HCT116 (cell line): ENCODE data around the gene IFIT3. TPM values are rescaled to one million over a fixed set of nuclear protein-coding genes. Genes with fewer than 3 reads are reported as not detected.

ENCODE experiments used
- ATAC-seq: fragments of 200-7000 bp; cut with Tn5 transposase; 2 replicates; pipeline ENCODE4 v1.9.1; 2020; ENCODE audit warnings: mild to moderate bottlenecking, moderate library complexity
- BruUV-seq: library from RNA; stranded (reverse); fragments of 400-500 nt; replicated peaks from 2 replicates; lab custom pipeline; 2021; lab: Mats Ljungman, UMichigan
- CTCF ChIA-PET: fragments of 300-600 bp; sonication (Branson Sonifier 250); formaldehyde crosslinking; loops from one replicate; lab custom pipeline; 2021; ENCODE audit warnings: antibody characterized with exemption; lab: Charles Lee
- POLR2A ChIA-PET: fragments of 300-600, 350-600 bp; sonication (Branson Sonifier 250); formaldehyde crosslinking; loops from one replicate; lab custom pipeline; 2021; ENCODE audit warnings: antibody characterized with exemption; lab: Charles Lee
- RAD21 ChIA-PET, 2 experiments: fragments of 300-600 bp; sonication (Branson Sonifier 250); formaldehyde crosslinking; loops; one replicate each; lab custom pipeline; 2023; ENCODE audit warnings: low total read pairs in 2 of 2; ENCODE audit not compliant: uncharacterized antibody in 2 of 2, unreplicated experiment in 2 of 2, low non-redundant PET in 1 of 2; lab: Charles Lee
- DNase-seq: peaks from one replicate; pipeline ENCODE4 v3.0.0-alpha.2; 2010; ENCODE audit warnings: low read depth, low spot score
- H2AFZ ChIP-seq: fragments of 200-600 bp; shearing (Covaris generic), sonication (generic); 2 replicates; pipeline ENCODE4 v1.6.1; 2017; ENCODE audit warnings: low read depth, mixed run types, mixed read lengths, antibody characterized with exemption, low read length; ENCODE audit not compliant: poor library complexity, severe bottlenecking
- H3K27ac ChIP-seq: 2 replicates; pipeline ENCODE4 v1.5.1; 2012; ENCODE audit warnings: low read depth, low read length
- H3K27me3 ChIP-seq: fragments of 200-600 bp; sonication (generic); 2 replicates; pipeline ENCODE4 v1.6.1; 2016; ENCODE audit warnings: mixed run types, low read length, mixed read lengths; ENCODE audit not compliant: insufficient read depth
- H3K36me3 ChIP-seq, 2 experiments: fragments of 200-500 bp in 1 of 2; fragments of 200-600 bp in 1 of 2; sonication (Bioruptor generic) in 1 of 2; sonication (generic) in 1 of 2; 2 replicates each; pipeline versions ENCODE4 v1.5.1 to v1.6.1; 2014 to 2016; ENCODE audit warnings: low read length in 2 of 2, inconsistent platforms in 1 of 2, mixed read lengths in 1 of 2, mixed run types in 1 of 2; ENCODE audit not compliant: insufficient read depth in 2 of 2, control insufficient read depth in 1 of 2
- H3K4me1 ChIP-seq, 2 experiments: fragments of 200-600 bp in 1 of 2; sonication (generic) in 1 of 2; 2 replicates each; pipeline versions ENCODE4 v1.5.1 to v1.6.1; 2012 to 2017; ENCODE audit warnings: low read length in 2 of 2, inconsistent platforms in 1 of 2, mild to moderate bottlenecking in 1 of 2, mixed read lengths in 1 of 2, mixed run types in 1 of 2, moderate library complexity in 1 of 2; ENCODE audit not compliant: insufficient read depth in 2 of 2, control insufficient read depth in 1 of 2
- H3K4me2 ChIP-seq: fragments of 200-600 bp; sonication (generic); 2 replicates; pipeline ENCODE4 v1.6.1; 2017; ENCODE audit warnings: mixed run types, low read length, mixed read lengths
- H3K4me3 ChIP-seq, 2 experiments: fragments of 200-600 bp in 1 of 2; sonication (generic) in 1 of 2; replicated peaks in 1 of 2; 2 replicates each; pipeline ENCODE4 v1.5.1; 2011 to 2016; ENCODE audit warnings: low read length in 2 of 2, control low read depth in 1 of 2, low read depth in 1 of 2, mild to moderate bottlenecking in 1 of 2, mixed read lengths in 1 of 2, mixed run types in 1 of 2
- H3K79me2 ChIP-seq: fragments of 200-600 bp; sonication (generic); 2 replicates; pipeline ENCODE4 v1.6.1; 2017; ENCODE audit warnings: mild to moderate bottlenecking, mixed run types, low read length, moderate library complexity, mixed read lengths; ENCODE audit not compliant: insufficient read depth
- H3K9ac ChIP-seq: fragments of 200-600 bp; sonication (generic); 2 replicates; pipeline ENCODE4 v1.6.1; 2016; ENCODE audit warnings: low read length, mixed read lengths
- H3K9me2 ChIP-seq: fragments of 200-600 bp; sonication (generic), shearing (Covaris generic); 2 replicates; pipeline ENCODE4 v1.6.1; 2017; ENCODE audit warnings: mixed run types, mild to moderate bottlenecking, moderate library complexity; ENCODE audit not compliant: insufficient read depth
- H3K9me3 ChIP-seq, 2 experiments: fragments of 200-500 bp in 1 of 2; fragments of 200-600 bp in 1 of 2; sonication (Bioruptor generic) in 1 of 2; sonication (generic) in 1 of 2; 2 replicates each; pipeline ENCODE4 v1.6.1; 2014 to 2017; ENCODE audit warnings: low read length in 2 of 2, mixed read lengths in 2 of 2, inconsistent platforms in 1 of 2, low read depth in 1 of 2, mild to moderate bottlenecking in 1 of 2, mixed run types in 1 of 2, moderate library complexity in 1 of 2; ENCODE audit not compliant: control insufficient read depth in 1 of 2, insufficient read depth in 1 of 2
- H4K20me1 ChIP-seq: fragments of 200-600 bp; sonication (generic), shearing (Covaris generic); 2 replicates; pipeline ENCODE4 v1.6.1; 2017; ENCODE audit warnings: mixed run types, mild to moderate bottlenecking, moderate library complexity; ENCODE audit not compliant: insufficient read depth
- ATF3 ChIP-seq: IDR thresholded peaks from 2 replicates; pipeline ENCODE4 v1.6.1; 2012
- CBX3 ChIP-seq: IDR thresholded peaks from 2 replicates; pipeline ENCODE4 v1.6.1; 2012; ENCODE audit warnings: low read depth
- EZH2 ChIP-seq: fragments of 200-600 bp; sonication (generic); IDR thresholded peaks from 2 replicates; pipeline ENCODE4 v1.6.1; 2017; ENCODE audit warnings: antibody characterized with exemption, mixed run types
- MAX ChIP-seq: IDR thresholded peaks from 2 replicates; pipeline ENCODE4 v1.6.1; 2012
- POLR2A ChIP-seq: IDR thresholded peaks from 2 replicates; pipeline ENCODE4 v1.7.0; 2011; ENCODE audit warnings: borderline replicate concordance; ENCODE audit not compliant: insufficient read depth, insufficient read length; ENCODE audit errors: extremely low read depth
- POLR2AphosphoS5 ChIP-seq: IDR thresholded peaks from 2 replicates; pipeline ENCODE4 v1.6.1; 2011; ENCODE audit warnings: mild to moderate bottlenecking, low read depth, low read length, moderate library complexity
- REST ChIP-seq: IDR thresholded peaks from 2 replicates; pipeline ENCODE4 v1.6.1; 2012; ENCODE audit warnings: low read depth
- SIN3A ChIP-seq: IDR thresholded peaks from 2 replicates; pipeline ENCODE4 v1.6.1; 2012; ENCODE audit warnings: low read depth
- SP1 ChIP-seq: IDR thresholded peaks from 2 replicates; pipeline ENCODE4 v1.6.1; 2012; ENCODE audit warnings: low read depth
- intact Hi-C: fragments of 100-400 bp; cut with micrococcal nuclease; formaldehyde crosslinking; loops from 2 replicates; pipeline ENCODE4 v1.10.0; 2022
- total RNA-seq: library from RNA; stranded (reverse); gene quantifications from one replicate; pipeline ENCODE4 v1.2.1, GENCODE V29; 2021; ENCODE audit not compliant: unreplicated experiment

Gene IFIT3
- total RNA-seq, 1 experiment from 2014 or later = 1.1 TPM

GRCh38 chr10:89305766-89306433 is 21.9 kb upstream of the IFIT3 start:
- CTCF ChIA-PET = no interaction called here
- H4K20me1 ChIP-seq = no peaks in the 10 kb centered on the region
- DNase-seq (no peak), ATAC-seq (no peak)
- no peaks in the 10 kb centered on the region for H3K36me3 ChIP-seq
- no peaks in the 10 kb centered on the region for H3K79me2 ChIP-seq
- no peak overlapping the region for H3K4me3 ChIP-seq
- H2AFZ ChIP-seq = no peak overlapping the region
- H3K9me2 ChIP-seq = no peaks in the 10 kb centered on the region
- H3K9me3 ChIP-seq = no peaks in the 10 kb centered on the region
- intact Hi-C loops = no loop called here
- peaks cover 0 to 17% of the 10 kb centered on the region in 2 experiments; a peak in 2 of 4 replicates for H3K4me1 ChIP-seq
- TF ChIP-seq POLR2AphosphoS5 = no peak
- TF ChIP-seq MAX = no peak
- no peak for TF ChIP-seq EZH2
- no peak for TF ChIP-seq SIN3A
- no peak for TF ChIP-seq SP1
- no peak overlapping the region for H3K9ac ChIP-seq
- H3K27ac ChIP-seq = no peak overlapping the region
- POLR2A ChIA-PET = no interaction called here
- no TSS peak for BruUV-seq
- RAD21 ChIA-PET = no interaction called here
- H3K4me2 ChIP-seq = no peak overlapping the region
- no peaks in the 10 kb centered on the region for H3K27me3 ChIP-seq

GRCh38 chr10:89306434-89307268 is 21.1 kb upstream of the IFIT3 start:
- no peak overlapping the region for H3K4me3 ChIP-seq
- H3K4me2 ChIP-seq = no peak overlapping the region
- ATAC-seq = no peak
- intact Hi-C loops = no loop called here
- no peak overlapping the region for H2AFZ ChIP-seq
- no peak overlapping the region for H3K27ac ChIP-seq
- no peak for DNase-seq
- H3K27me3 ChIP-seq = no peaks in the 10 kb centered on the region
- POLR2A ChIA-PET = no interaction called here
- RAD21 ChIA-PET = no interaction called here
- BruUV-seq = no TSS peak
- TF ChIP-seq ATF3 = no peak
- no peak for TF ChIP-seq POLR2A
- TF ChIP-seq CBX3 = no peak
- no peak for TF ChIP-seq REST
- no peaks in the 10 kb centered on the region for H3K9me3 ChIP-seq
- H3K4me1 ChIP-seq = peaks cover 0 to 10% of the 10 kb centered on the region in 2 experiments; a peak in 2 of 4 replicates
- H3K9ac ChIP-seq = no peak overlapping the region
- no peaks in the 10 kb centered on the region for H3K79me2 ChIP-seq
- no peaks in the 10 kb centered on the region for H3K9me2 ChIP-seq
- CTCF ChIA-PET = no interaction called here
- H4K20me1 ChIP-seq = no peaks in the 10 kb centered on the region
- no peaks in the 10 kb centered on the region for H3K36me3 ChIP-seq
